Measurements from ENCODE around the gene RNF212. TPM values are rescaled to one million over a fixed set of nuclear protein-coding genes. Genes with fewer than 3 reads are reported as not detected.

RNF212 gene
- total and polyA plus RNA-seq, 9 of the 15 experiments (the other 6 are each of a cell fraction or from before 2014, with no cell fraction given) = 0.04 TPM; not detected in 8

GRCh38 chr4:1075225-1075624, 38.1 kb downstream of the RNF212 start (continued):
- TF ChIP-seq MBD1 (CRISPR knock-in tag; IDR thresholded peaks at IDR 0.05) = no peak
- no peak for TF ChIP-seq HMG20A (CRISPR knock-in tag; conservative IDR thresholded peaks at IDR 0.05)
- no peak for TF ChIP-seq ZBTB5 (IDR thresholded peaks at IDR 0.05)
- TF ChIP-seq SFPQ (IDR thresholded peaks at IDR 0.05; ENCODE audit: low read depth, low read length) = no peak
- TF ChIP-seq PRPF4 (IDR thresholded peaks at IDR 0.05; ENCODE audit: insufficient read depth, low read depth, low read length, poor library complexity, severe bottlenecking) = no peak
- no peak for TF ChIP-seq ZEB2 (IDR thresholded peaks at IDR 0.05)
- TF ChIP-seq CXXC5 (CRISPR knock-in tag; IDR thresholded peaks at IDR 0.05) = no peak
- TF ChIP-seq TBP (optimal IDR thresholded peaks at IDR 0.05; ENCODE audit: low read depth, low read length) = no peak
- no peak for TF ChIP-seq DDX20 (tag; IDR thresholded peaks at IDR 0.05; ENCODE audit: low read depth)

All from K562 (cell line).